Right renal cortex interstitium (tissue), 3 donors: ENCODE data around the gene SLC10A7. TPM values are rescaled to one million over a fixed set of nuclear protein-coding genes. Genes with fewer than 3 reads are reported as not detected.
"Not testable (repeated sequence)": the region's sequence is repeated elsewhere in the genome, so short reads cannot be mapped to it uniquely, and the experiment has no call there.

Experiments used
- DNase-seq, 3 donors: peaks; one replicate each; pipeline ENCODE4 v3.0.0-alpha.2; 2013; ENCODE audit warnings: low read depth in 3 of 3, low spot score in 2 of 3
- polyA plus RNA-seq, 3 donors: library from polyadenylated mRNA; unstranded; fragments of 120-200 nt; gene quantifications; one replicate each; pipeline ENCODE4 v1.2.1, GENCODE V29; 2013; ENCODE audit not compliant: insufficient read length in 3 of 3

Gene SLC10A7
- polyA plus RNA-seq, 3 donors = 13.2 to 19.1 (median 14.3) TPM

GRCh38 chr4:146368209-146368608, 153.5 kb downstream of the SLC10A7 start:
- DNase-seq = no peak

DNA sequence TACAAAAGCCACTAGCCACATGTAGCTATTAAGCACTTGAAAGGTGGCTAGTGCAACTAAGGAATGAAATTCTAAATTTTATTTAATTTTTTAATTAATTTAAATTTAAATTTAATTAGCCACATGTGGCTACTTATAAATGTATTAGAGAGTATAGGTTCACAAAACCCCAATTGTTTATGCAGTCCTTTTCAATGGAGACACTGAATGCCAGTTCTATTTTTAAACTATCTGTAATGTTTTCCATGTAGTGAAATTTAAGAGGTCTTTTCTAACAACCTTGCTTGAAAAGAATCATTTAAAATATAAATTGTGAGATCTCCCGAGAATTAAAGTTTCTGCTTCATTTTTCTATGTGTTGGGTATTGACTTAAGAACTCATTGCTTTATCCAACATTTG, 154.4 kb downstream of the SLC10A7 start:
- DNase-seq = no peak

DNA sequence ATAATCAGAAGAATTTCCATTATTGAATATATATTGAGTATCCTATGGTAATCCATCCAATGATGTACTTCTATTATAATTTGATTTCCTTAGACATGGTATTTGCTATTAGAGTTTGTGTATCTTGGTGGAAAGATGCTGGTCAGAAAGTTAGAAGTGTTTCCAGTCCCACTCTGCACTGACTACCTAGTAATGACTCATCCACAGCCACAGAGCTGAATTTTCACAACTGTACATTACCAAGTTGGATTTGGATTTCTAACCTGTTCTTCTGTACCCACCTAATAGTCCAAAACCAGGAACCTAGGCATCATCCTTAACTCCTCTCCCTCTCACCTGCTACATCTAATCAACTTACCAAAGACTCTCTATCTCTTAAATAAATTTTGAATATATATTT, 162.0 kb downstream of the SLC10A7 start:
- DNase-seq = no peak

- not testable (repeated sequence) for DNase-seq
Measured at GRCh38 chr4:146350114-146350513, 171.6 kb downstream of the SLC10A7 start.

DNA sequence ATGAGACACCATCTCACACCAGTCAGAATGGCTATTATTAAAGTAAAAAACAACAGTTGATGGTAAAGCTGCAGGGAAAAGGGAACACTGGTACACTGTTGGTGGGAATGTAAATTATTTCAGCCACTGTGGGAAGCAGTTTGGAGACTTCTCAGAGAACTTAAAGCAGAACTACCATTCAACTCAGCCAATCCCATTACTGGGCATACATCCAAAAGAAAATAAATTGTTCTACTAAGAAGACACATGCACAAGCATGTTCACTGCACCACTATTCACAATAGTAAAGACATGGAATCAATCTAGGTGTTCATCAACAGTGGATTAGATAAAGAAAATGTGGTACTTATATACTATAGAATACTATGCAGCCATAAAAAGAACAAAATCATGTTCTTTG, 172.4 kb downstream of the SLC10A7 start:
- DNase-seq = no peak

- DNase-seq = no peak
Measured at GRCh38 chr4:146347822-146348221, 173.9 kb downstream of the SLC10A7 start.

DNA sequence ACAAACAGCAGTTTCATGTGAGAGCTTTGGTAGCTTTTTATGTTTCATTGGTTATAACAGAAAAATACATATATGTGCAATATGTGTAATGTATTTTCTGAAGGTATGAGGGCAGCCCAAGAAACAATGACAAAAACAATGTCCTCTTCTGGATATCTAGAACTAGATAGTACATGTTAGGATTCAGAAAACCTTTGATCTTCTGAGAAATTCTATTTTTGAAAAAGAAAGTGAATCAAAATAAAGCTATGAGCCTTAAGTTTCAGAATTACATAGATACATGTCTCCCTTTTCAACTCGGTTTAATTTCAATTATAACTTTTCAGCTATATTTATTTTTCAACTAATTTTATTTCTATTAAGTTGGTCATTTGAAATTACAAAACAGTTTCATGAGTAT, 175.5 kb downstream of the SLC10A7 start:
- no peak for DNase-seq

- no peak for DNase-seq
Measured at GRCh38 chr4:146343776-146344175, 178.0 kb downstream of the SLC10A7 start.

DNA sequence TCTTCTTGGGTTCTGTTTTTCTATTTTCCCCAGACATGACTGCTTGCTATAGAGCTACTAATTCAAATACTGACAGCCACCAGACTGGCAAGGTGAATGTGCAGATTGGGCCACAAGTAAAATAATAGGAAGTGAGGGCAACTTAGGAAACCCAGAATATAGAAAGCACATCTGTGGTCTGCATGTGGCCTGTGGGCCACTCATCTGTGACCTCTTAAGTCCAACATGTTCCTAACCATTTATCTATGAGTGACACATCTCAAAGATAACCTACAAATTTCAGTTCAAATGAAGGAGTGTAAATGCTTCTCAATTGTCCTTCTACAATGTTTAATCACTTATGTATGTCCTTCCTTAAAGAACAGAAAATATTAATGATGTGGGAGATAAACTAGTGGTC, 178.5 kb downstream of the SLC10A7 start:
- no peak for DNase-seq

- peak in 2 of 3 donors; percentile 6 to 13 for DNase-seq
Measured at GRCh38 chr4:146342600-146343192, 179.0 kb downstream of the SLC10A7 start.

GRCh38 chr4:146340798-146341197, 180.9 kb downstream of the SLC10A7 start:
- no peak for DNase-seq

- DNase-seq = no peak
Measured at GRCh38 chr4:146338512-146338911, 183.2 kb downstream of the SLC10A7 start.

DNA sequence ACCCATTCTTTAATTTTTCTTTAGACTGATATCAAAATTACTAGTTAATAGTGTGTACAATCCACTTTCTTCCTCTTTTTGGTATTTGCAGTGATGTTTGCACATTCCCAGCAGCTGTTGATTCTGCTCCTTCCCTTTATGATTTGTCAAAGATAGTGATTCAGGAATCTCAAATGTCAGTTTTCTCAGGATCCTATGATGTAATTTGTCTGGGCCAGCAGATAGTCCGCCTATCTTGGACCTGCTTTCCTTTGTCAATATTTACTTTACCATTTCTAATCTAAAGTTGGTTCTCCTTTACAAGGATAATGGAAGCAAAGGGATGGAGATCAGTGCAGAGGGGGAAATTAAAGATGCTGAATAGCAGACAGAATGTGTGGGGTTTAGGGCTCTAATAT, 185.3 kb downstream of the SLC10A7 start:
- DNase-seq = no peak

GRCh38 chr4:146335763-146336409, 185.9 kb downstream of the SLC10A7 start:
- DNase-seq = no peak

- no peak for DNase-seq
Measured at GRCh38 chr4:146334862-146335449, 186.8 kb downstream of the SLC10A7 start.

DNA sequence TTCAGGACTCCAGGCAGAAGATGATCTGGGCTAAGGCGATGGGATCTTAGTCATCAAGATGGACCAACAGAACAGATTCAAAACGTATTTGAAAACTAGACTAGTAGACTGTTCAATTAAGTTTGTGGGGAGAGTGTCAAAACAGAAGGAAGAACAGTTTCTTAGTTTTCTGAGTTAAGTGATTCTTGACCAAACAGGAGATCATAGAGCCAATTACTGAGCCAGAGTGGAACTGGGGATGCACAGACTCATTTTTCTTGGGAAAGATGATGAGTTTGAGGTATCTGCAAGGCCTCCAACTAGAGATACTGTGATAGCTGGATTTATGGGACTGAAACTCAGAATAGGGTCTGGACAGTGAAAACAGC, 187.9 kb downstream of the SLC10A7 start:
- DNase-seq = no peak

GRCh38 chr4:146333187-146333894, 188.4 kb downstream of the SLC10A7 start:
- no peak for DNase-seq

DNA sequence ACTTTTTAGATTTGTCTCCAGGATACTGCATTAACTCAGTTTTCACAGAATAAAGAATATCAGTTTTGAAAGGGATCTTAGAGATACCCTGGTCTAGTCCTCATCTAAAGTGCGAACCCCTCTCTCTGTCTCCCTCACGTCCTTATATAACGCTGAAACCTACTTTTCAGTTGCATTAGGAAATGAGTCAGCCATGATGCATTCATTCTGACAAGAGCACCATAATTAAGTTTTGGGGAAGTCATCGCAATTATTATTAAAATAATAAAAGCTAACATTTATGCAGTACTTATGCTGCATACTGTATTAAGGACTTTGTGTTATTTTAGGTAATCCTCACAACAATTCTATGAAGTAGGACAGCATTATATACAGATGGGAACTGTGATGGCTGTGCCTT, 191.3 kb downstream of the SLC10A7 start:
- no peak for DNase-seq

- no peak for DNase-seq
Measured at GRCh38 chr4:146329050-146329716, 192.6 kb downstream of the SLC10A7 start.

DNA sequence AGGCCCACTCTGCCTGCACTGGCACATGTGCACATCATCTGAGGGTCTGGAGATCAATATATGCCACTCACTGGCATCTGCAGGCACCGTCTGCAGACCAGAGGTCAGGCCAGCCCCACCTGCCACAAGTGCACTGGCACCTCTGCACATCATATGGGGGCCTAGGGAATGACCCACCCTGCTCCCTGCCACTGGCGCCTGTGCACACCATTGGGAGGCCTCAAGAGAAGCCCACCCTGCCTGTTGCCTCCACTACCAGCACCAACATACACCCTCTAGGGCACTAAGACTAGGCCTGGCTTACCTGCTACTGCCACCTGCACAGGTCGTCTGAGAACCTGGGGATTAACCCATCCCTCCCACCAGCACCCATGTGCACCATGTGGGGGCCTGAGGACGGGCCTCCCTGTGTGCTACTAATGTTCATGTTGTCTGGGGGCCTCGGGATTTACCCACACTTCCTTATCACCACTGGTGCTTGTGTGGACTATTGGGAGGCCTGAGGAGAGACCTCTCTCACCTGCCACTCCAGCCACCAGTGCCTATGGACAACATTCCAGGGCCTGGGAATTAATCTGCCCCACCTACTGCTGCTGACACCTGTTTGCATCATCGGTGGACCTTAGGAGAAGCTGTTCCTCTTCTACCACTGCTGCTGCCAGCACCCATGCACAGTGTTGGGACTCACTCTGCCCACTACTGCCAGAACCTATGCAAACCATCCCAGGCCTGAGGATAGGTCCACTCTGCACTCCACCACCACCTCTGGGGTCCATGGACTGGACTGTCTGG, 193.7 kb downstream of the SLC10A7 start:
- DNase-seq = no peak
